K562 (cell line): Measurements from ENCODE around the gene THAP11. TPM values are rescaled to one million over a fixed set of nuclear protein-coding genes. Genes with fewer than 3 reads are reported as not detected.

Source experiments
- C11orf30 ChIP-seq: fragments of 450-650 bp; IDR thresholded peaks from 2 replicates; pipeline ENCODE4 v1.6.1; 2016; ENCODE audit warnings: low read depth, mild to moderate bottlenecking
- HDGF ChIP-seq: fragments of 450-650 bp; IDR thresholded peaks from 2 replicates; pipeline ENCODE4 v1.6.1; 2016
- HEY1 ChIP-seq: fragments of 250-450 bp; sonication (Bioruptor Pico); IDR thresholded peaks from 2 replicates; pipeline ENCODE4 v1.5.0; 2020; ENCODE audit warnings: mild to moderate bottlenecking, moderate library complexity, borderline replicate concordance
- HOXB6 ChIP-seq: fragments of 250-450 bp; sonication (Bioruptor Pico); IDR thresholded peaks from 2 replicates; pipeline ENCODE4 v1.5.1; 2022; ENCODE audit warnings: mild to moderate bottlenecking, borderline replicate concordance
- KAT8 ChIP-seq: fragments of 450-650 bp; IDR thresholded peaks from 2 replicates; pipeline ENCODE4 v1.6.1; 2016; ENCODE audit warnings: low read depth, mild to moderate bottlenecking
- MCM5 ChIP-seq: fragments of 450-650 bp; IDR thresholded peaks from 2 replicates; pipeline ENCODE4 v1.6.1; 2016; ENCODE audit warnings: low read depth
- MED1 ChIP-seq: sonication (generic); formaldehyde crosslinking; IDR thresholded peaks from 2 replicates; pipeline ENCODE4 v1.8.1; 2023; ENCODE audit warnings: missing genetic modification reagents, borderline replicate concordance
- MEIS2 ChIP-seq: fragments of 450-650 bp; IDR thresholded peaks from 2 replicates; pipeline ENCODE4 v1.6.1; 2014; ENCODE audit warnings: mild to moderate bottlenecking; ENCODE audit not compliant: partially characterized antibody
- NFXL1 ChIP-seq: fragments of 450-650 bp; formaldehyde crosslinking; IDR thresholded peaks from 2 replicates; pipeline ENCODE4 v1.4.0; 2021; ENCODE audit warnings: mild to moderate bottlenecking
- XRCC3 ChIP-seq: fragments of 450-650 bp; IDR thresholded peaks from 2 replicates; pipeline ENCODE4 v1.6.1; 2017; ENCODE audit warnings: mild to moderate bottlenecking, moderate library complexity
- ZC3H11A ChIP-seq: IDR thresholded peaks from 2 replicates; pipeline ENCODE4 v1.6.1; 2012; ENCODE audit warnings: low read depth, low read length, improper control_type of control experiment
- ZNF232 ChIP-seq: sonication (generic); formaldehyde crosslinking; IDR thresholded peaks from 2 replicates; pipeline ENCODE4 v1.8.0; 2022; ENCODE audit warnings: mild to moderate bottlenecking, missing genetic modification reagents
- ZNF24 ChIP-seq: fragments of 450-650 bp; IDR thresholded peaks from 2 replicates; pipeline ENCODE4 v1.6.1; 2016
- ZNF511 ChIP-seq: sonication (generic); formaldehyde crosslinking; IDR thresholded peaks from 2 replicates; pipeline ENCODE4 v1.8.0; 2022; ENCODE audit warnings: mild to moderate bottlenecking, missing genetic modification reagents
- polyA plus RNA-seq, 8 experiments: library from polyadenylated mRNA; depleted of rRNA in 4 of 8; stranded (reverse) in 5 of 8; unstranded in 3 of 8; fragments of >200 nt; fragmentation: Nextera tagmentation in 2 of 8; fragmentation: Illumina TruSeq in 1 of 8; extraction: Ambion mirVana in 2 of 8; extraction: Trizol in 1 of 8; gene quantifications; 2 replicates each; pipeline versions ENCODE4 v1.2.1 to v1.2.3, GENCODE V29; 2011 to 2014; ENCODE audit warnings: inconsistent platforms in 1 of 8, missing spikeins in 1 of 8
- total RNA-seq, 7 experiments: library from RNA; depleted of rRNA in 6 of 7; stranded (reverse); fragments of >200 nt in 6 of 7; fragmentation: Illumina TruSeq in 2 of 7; extraction: Trizol in 2 of 7; gene quantifications; 2 replicates each; pipeline versions ENCODE4 v1.2.1 to v1.2.3, GENCODE V29; 2011 to 2021; ENCODE audit warnings: low replicate concordance in 1 of 7
- TF ChIP-seq, protein P1 (sequence below): fragments of 200-600 bp; sonication (generic); IDR thresholded peaks from one replicate; pipeline ENCODE4 v1.6.1; 2012; ENCODE audit warnings: mild to moderate bottlenecking, low read depth, low read length, inconsistent platforms
- TF ChIP-seq, protein P2 (sequence below): fragments of 250-450 bp; sonication (Bioruptor Pico); IDR thresholded peaks from 2 replicates; pipeline ENCODE4 v1.4.0; 2020; ENCODE audit warnings: borderline replicate concordance

Gene THAP11
- total and polyA plus RNA-seq, 9 of the 15 experiments (the other 6 are each of a cell fraction or from before 2014, with no cell fraction given) = 2.4 to 31.6 (median 21.4) TPM

- TF ChIP-seq, protein P1, sequence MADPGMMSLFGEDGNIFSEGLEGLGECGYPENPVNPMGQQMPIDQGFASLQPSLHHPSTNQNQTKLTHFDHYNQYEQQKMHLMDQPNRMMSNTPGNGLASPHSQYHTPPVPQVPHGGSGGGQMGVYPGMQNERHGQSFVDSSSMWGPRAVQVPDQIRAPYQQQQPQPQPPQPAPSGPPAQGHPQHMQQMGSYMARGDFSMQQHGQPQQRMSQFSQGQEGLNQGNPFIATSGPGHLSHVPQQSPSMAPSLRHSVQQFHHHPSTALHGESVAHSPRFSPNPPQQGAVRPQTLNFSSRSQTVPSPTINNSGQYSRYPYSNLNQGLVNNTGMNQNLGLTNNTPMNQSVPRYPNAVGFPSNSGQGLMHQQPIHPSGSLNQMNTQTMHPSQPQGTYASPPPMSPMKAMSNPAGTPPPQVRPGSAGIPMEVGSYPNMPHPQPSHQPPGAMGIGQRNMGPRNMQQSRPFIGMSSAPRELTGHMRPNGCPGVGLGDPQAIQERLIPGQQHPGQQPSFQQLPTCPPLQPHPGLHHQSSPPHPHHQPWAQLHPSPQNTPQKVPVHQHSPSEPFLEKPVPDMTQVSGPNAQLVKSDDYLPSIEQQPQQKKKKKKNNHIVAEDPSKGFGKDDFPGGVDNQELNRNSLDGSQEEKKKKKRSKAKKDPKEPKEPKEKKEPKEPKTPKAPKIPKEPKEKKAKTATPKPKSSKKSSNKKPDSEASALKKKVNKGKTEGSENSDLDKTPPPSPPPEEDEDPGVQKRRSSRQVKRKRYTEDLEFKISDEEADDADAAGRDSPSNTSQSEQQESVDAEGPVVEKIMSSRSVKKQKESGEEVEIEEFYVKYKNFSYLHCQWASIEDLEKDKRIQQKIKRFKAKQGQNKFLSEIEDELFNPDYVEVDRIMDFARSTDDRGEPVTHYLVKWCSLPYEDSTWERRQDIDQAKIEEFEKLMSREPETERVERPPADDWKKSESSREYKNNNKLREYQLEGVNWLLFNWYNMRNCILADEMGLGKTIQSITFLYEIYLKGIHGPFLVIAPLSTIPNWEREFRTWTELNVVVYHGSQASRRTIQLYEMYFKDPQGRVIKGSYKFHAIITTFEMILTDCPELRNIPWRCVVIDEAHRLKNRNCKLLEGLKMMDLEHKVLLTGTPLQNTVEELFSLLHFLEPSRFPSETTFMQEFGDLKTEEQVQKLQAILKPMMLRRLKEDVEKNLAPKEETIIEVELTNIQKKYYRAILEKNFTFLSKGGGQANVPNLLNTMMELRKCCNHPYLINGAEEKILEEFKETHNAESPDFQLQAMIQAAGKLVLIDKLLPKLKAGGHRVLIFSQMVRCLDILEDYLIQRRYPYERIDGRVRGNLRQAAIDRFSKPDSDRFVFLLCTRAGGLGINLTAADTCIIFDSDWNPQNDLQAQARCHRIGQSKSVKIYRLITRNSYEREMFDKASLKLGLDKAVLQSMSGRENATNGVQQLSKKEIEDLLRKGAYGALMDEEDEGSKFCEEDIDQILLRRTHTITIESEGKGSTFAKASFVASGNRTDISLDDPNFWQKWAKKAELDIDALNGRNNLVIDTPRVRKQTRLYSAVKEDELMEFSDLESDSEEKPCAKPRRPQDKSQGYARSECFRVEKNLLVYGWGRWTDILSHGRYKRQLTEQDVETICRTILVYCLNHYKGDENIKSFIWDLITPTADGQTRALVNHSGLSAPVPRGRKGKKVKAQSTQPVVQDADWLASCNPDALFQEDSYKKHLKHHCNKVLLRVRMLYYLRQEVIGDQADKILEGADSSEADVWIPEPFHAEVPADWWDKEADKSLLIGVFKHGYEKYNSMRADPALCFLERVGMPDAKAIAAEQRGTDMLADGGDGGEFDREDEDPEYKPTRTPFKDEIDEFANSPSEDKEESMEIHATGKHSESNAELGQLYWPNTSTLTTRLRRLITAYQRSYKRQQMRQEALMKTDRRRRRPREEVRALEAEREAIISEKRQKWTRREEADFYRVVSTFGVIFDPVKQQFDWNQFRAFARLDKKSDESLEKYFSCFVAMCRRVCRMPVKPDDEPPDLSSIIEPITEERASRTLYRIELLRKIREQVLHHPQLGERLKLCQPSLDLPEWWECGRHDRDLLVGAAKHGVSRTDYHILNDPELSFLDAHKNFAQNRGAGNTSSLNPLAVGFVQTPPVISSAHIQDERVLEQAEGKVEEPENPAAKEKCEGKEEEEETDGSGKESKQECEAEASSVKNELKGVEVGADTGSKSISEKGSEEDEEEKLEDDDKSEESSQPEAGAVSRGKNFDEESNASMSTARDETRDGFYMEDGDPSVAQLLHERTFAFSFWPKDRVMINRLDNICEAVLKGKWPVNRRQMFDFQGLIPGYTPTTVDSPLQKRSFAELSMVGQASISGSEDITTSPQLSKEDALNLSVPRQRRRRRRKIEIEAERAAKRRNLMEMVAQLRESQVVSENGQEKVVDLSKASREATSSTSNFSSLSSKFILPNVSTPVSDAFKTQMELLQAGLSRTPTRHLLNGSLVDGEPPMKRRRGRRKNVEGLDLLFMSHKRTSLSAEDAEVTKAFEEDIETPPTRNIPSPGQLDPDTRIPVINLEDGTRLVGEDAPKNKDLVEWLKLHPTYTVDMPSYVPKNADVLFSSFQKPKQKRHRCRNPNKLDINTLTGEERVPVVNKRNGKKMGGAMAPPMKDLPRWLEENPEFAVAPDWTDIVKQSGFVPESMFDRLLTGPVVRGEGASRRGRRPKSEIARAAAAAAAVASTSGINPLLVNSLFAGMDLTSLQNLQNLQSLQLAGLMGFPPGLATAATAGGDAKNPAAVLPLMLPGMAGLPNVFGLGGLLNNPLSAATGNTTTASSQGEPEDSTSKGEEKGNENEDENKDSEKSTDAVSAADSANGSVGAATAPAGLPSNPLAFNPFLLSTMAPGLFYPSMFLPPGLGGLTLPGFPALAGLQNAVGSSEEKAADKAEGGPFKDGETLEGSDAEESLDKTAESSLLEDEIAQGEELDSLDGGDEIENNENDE = no peak
- TF ChIP-seq HDGF = no peak
- TF ChIP-seq, protein P2, sequence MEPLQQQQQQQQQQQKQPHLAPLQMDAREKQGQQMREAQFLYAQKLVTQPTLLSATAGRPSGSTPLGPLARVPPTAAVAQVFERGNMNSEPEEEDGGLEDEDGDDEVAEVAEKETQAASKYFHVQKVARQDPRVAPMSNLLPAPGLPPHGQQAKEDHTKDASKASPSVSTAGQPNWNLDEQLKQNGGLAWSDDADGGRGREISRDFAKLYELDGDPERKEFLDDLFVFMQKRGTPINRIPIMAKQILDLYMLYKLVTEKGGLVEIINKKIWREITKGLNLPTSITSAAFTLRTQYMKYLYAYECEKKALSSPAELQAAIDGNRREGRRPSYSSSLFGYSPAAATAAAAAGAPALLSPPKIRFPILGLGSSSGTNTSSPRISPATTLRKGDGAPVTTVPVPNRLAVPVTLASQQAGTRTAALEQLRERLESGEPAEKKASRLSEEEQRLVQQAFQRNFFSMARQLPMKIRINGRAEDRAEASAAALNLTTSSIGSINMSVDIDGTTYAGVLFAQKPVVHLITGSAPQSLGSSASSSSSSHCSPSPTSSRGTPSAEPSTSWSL (CRISPR knock-in tag) = no peak
- no peak for TF ChIP-seq ZNF24
- no peak for TF ChIP-seq KAT8
- TF ChIP-seq C11orf30 = peak; percentile 70
- no peak for TF ChIP-seq MCM5
- TF ChIP-seq NFXL1 (CRISPR knock-in tag) = no peak
- no peak for TF ChIP-seq ZNF232
- TF ChIP-seq MEIS2 = no peak
- TF ChIP-seq ZC3H11A = no peak; the same call in 1 of the 2 replicates
- TF ChIP-seq HEY1 = no peak
- TF ChIP-seq HOXB6 (CRISPR knock-in tag) = no peak
- TF ChIP-seq XRCC3 = no peak
- no peak for TF ChIP-seq MED1 (CRISPR knock-in tag)
- 0 out of 2 replicates have a peak, but pooled peaks have one; percentile 27 for TF ChIP-seq ZNF511
Observed at GRCh38 chr16:67806428-67807147, 35.5 kb upstream of the THAP11 start, which contains the start of the genes RANBP10 and TSNAXIP1 (continued).
